Inflammatory macrophage treated with lipopolysaccharide for 1 hour (primary cell): Measurements from ENCODE around the gene SMYD2.

ENCODE experiments used
- DNase-seq, 2 donors: peaks; one replicate each; pipeline ENCODE4 v3.0.0-alpha.2; 2020 to 2022

Gene SMYD2

DNA sequence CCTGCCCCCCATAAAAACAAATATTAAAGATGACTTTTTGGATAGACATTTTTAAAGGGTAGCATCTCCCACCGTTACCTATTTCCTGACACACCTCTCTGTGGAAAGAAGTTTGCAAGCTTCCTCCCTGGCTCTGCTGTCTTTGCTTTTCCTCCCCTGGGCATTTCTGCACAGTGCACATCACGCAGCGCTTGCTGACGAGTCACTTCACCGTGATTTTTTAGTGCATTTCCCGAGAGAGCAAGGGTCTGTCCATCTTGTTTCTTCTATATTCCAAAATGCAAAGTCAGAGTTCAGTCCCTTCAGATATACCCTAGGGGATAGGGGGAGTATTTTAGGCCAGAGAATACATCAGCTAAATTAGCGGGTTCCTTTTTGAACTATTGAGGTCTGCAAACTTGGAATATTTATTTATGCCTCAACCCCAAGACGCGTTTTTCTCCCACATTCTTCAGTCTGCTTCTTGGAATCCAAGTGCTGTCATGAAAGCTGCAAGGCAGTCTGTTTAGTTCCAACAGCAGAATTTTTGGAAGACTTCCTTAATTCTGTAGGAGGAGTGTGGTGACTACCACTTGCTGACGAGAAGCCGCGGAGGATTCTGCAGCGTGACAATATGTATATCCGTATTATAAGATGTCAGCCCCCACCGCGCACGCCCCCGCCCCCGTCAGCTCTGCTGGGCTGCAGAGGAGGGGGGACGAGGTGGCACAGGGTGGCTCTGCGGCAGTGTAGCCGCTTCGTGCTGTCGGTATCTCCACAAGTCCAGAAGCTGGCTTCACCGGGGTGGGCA, 22.4 kb downstream of the SMYD2 start:
- no peak for DNase-seq

DNA sequence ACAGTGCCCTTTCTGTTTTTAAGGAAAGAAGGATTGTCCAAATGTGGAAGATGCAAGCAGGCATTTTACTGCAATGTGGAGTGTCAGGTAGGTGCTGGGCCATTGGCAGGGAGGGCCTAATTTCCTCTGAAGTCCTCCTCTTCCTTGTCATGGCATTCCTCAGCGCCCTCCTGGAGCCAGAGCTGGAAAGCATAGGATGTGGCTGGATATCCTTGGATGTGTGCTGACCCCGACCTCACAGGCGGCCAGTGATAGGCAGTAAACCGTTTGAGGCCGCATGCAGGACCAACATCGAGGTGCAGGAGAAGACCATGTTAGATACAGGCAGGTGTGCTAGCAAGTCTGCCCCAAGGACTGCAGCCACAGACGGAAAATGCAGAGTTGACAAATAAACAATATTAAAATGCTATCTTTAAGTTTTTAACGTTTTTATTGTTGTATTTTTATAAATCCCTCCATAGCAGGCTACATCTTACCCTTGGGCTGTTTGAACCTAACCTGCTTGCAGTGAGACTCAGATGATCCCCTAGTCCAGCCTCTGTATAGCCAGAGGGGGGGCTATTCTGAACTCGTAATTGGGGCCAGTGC, 24.3 kb downstream of the SMYD2 start:
- no peak for DNase-seq

DNA sequence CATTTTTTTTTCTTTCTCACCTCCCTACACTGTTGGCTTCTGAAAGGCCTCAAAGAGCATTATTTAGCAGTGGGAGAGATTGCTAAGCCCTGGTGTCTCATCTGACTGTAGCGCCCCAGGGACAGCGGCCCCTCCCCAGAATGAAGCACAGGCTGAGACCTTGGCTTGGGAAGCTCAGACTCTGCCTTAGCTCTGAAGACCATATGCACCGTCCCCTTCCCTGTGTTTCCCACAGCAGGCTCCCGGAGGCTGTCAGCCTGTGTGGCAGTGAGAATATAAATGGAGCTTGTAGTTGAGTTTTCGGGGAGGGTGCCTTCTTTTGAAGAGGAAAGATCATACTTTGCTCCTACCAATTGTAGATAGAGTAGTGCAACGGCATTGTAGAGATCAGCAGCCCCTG, 25.3 kb downstream of the SMYD2 start:
- no peak for DNase-seq

DNA sequence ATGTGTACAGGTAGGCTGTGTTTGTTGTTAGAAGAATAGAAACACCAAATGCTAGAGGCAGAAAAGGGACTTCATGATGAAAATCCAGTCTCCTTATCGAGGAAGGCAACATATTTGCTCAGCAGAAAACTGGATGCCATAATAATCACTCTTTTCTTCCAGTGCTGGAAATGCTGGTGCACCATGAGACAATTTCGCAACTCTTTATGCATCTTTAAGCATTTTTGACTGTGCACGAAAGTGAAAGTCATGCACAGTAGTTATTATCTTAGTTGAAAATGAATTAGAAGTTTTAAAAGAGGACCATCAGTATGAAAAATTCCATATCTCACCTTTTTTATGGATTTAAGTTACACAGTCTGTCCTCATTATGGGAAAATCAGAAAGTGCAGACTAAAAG, 29.1 kb downstream of the SMYD2 start:
- peak; percentile 39 to 43 for DNase-seq

DNA sequence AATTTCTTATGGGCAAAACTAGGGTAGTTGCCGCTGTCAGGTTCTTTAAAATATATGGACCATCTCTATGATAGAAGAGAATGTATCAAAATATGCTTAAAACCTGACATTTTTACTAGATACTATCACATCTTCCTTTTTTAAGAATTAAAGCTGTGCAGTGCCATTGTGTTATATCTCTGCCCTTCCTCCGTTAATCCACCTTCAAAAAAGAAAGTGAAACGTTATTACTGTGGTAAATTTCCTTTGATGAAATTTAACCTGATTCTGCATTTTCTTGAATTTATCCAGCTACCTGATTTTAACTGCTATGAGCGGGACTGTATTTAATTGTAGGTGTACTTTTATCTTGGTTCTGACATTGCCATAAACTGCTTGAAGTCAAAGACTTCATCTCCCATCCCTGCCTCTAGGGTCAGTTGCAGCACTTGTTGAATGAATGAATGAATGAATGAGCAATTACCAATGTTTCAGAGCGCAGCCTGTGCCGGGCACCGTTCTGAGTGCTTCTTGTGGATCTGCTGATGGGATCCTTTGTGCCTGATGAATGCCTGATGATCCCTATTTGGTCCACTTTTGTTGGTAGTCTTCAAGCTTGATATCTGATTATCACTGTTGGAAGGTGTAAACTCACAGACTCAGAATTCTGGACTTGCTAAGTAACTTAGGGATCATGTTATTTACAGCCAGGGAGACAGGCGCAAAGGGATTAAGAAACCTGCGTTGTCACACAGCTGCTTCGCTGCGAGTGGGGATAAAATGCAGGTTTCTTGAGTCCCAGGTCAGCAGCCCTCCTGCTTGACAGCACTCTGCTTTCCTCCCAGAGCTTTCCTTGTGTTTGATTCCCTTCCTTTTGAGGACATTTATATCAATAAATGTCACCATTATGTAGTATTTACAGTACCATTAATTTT, 30.1 kb downstream of the SMYD2 start:
- DNase-seq, result no peak

DNA sequence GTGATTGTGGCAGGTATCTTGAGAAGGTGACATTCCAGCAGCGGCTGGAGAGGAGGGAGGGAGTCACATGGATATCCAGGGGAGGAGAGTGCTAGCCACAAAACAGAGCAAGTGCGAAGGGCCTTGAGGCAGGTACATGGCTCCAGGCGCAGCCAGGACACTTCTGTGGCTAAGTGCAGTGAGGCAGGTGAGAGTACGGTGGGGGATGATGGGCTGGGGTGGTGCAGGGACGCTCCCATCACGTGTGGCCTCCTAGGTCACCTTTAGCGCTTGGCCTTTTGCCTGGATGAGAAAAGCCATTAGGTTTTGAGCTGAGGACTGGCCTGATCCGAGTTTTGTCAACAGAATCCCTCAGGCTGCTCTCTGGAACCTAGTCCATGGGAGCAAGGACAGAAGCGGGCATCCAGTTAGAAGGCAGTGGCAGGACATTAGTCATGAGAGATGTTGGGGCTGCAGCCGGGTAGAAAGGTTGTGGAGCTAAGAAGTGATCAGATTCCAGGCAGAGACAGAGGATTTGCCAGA, 31.6 kb downstream of the SMYD2 start:
- no peak for DNase-seq

DNA sequence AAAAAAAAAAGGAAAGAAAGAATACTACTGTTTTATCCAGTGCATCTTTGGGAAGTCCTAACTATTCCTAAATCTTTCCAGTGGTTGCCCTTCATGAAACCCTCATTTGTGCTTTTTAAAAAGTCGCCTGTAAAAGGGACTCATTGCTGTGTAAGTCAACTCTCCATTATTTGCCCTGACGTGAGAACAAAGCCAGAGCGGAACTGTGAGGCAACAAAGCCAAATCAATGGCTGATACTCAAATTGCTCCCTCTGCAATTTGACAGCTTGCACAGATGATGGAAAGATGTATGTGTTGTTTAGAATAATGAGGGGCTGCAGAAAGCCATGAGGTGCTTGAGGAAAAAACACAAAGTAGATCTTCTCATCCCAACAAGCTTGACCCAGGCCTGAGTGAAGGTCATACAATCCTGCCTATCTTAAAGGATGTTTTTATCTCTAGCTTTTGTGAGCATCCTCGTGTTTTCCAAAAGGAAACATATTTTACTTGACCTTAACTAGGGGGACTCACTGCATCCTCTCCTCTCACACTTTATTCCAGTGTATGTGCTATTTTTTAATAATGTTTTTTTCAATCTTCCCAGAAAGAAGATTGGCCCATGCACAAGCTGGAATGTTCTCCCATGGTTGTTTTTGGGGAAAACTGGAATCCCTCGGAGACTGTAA, 33.4 kb downstream of the SMYD2 start:
- DNase-seq, result no peak

DNA sequence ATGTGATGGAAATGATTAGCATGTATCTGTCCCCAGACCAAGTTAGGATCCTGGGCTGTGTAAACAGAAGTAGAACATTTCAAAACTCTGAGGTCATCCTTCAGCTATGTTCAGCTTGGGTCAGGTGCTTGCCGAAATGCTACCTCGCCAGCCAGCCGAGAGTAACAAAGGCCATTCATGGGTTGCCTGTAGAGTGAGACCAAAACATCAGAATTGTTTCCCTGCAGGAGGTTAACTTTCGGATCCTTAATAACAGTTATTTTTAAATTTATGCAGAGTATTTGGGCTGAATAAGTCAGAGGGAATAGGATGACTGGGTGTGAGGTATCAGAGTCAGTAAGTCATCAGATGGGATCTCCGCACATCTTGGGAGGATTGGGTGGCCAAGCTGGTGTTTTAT, 35.6 kb downstream of the SMYD2 start:
- no peak for DNase-seq

DNA sequence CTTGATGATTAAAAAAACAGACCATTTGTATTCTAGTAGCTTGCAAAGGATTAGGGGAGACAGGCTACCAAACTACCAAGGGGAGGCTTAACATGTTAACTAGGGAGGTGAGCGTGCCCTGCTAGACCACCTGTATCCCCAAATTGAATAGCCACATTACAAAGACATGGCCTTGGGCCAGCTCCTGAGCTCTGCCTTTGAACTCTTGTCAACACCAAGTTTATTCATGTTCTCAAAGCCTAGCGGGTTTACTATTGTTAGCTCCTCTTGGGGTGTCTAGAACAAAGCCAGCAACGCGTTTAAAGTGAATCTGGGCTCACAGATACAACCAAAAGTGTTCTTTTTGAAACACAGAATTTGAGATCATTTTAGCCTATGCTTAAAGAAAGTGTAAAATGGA, 36.3 kb downstream of the SMYD2 start:
- no peak for DNase-seq

DNA sequence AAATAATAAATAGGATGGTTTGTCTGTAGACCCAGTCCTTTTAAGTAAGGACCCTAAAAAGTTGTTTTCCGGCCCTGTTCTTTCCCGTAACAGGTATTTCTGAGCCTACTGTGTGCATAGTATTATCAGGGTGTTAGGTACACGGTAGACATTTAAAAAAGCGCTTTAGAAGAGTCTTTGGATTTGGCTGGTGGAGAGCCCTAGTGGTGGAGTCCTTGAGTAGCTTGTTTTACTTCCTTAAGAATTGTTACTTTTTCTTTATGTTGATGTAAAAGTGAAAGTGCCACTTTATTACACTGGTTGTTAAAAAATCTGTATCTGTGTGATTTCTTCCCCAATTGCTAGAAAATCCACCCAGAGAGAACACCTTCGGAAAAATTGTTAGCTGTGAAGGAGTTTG, 36.8 kb downstream of the SMYD2 start:
- DNase-seq, result no peak

DNA sequence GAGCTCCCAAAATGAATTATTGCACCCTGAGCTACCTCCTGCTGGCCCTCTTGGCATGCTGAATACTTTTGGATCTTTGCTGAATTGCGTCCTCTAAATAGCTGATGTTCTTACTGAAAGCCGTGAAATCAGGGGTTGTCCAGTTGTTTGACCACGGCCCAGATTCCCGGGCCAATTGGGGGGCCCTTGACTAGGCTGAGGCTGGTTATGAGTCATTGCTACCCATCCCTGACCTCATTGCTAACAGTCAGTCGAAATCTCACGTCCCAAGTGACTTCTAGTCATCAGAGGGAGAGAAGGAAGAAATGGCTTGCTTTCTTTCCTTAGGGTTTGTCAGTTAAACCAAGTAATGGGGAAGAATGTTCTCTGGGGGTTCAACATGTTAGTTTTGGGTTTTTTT, 37.4 kb downstream of the SMYD2 start:
- no peak for DNase-seq

DNA sequence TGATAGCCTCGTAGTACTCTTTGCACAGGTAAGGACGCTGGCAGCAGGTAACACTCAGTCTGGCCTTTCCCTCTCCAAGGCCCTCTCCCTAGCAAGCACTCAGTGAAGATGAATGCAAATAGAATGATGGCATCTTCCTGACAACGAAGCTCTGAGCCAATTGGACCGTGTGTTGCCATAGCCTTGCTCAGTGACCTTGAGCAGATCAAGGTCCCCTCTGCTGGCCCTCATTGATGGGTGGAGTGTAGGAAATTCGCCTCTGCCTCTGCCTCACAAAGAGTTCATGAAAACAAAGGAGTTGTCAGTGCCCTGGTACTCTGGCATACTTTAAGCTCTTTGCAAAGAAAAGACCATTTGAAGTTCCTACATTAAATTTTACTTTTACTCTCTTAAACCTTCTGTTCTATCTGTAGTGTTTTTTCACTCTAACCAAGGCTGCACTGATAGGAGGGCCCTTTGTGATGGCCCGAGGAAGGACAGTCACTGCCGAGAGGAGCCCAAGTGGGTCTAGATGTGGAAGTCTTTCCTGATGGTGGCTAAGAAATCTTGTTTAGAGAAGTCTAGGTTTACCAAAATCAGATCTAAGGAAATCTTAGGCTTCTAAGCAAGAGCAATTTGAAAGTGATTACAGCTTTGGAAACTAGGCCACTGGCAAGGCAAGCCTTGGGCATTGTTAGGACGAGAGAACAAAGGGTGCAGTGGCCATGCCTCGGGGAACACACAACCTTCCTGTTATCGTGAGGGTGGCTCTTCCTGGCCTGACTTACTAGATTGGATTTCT, 38.2 kb downstream of the SMYD2 start:
- DNase-seq, result no peak

DNA sequence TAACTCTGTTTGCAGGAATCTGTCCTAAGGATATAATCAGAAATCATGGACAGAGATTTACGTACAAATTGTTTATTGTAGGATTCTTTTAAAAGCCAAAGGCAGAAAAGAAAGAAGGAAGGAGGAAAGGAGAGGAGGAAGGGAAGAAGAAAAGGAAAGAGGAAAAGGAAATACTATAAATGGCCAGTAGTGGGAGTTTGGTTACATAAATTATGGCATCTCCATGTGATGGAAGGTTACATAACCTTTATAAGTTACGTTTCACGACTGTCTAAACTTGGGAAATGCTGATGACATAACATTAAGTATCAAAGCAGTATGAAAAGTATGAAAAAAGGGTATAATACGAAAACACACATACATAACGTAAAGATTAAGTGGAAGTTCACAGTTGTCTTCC, 39.0 kb downstream of the SMYD2 start:
- DNase-seq, result peak; percentile 55 to 58

DNA sequence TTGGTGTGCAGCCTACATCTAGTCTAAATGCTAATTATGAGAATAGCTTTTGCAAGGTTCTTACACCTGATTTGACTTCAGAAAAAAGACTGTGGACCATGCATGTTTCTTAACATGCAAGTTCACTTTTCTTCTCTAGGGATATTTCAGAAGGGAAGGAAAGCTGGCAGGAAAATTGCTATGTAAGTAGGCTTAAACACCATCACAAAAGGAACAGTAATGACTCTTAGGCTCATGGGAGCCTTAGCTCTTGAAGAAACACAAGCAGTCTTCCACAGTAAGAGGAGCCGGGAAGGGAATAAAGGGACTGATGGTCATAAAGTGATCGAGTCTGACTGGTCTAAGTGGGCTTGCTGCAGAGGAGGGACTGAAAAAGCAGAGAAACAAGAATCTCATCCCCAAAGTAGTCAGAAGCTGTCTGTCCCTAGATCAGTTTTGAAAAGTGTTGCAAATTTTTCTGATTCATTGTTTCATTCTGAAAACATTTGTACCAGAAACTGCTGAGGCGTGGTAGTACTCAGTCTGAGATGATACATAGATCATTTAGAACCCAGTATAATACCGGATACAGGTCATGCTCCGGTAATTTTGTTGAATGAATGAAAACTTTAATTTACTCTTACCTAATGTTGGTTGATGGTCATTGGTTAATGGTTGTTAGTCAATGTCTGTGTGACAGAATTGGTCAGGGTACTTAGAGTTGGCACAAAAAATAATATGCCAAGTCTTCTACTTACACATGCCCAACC, 40.9 kb downstream of the SMYD2 start:
- no peak for DNase-seq

DNA sequence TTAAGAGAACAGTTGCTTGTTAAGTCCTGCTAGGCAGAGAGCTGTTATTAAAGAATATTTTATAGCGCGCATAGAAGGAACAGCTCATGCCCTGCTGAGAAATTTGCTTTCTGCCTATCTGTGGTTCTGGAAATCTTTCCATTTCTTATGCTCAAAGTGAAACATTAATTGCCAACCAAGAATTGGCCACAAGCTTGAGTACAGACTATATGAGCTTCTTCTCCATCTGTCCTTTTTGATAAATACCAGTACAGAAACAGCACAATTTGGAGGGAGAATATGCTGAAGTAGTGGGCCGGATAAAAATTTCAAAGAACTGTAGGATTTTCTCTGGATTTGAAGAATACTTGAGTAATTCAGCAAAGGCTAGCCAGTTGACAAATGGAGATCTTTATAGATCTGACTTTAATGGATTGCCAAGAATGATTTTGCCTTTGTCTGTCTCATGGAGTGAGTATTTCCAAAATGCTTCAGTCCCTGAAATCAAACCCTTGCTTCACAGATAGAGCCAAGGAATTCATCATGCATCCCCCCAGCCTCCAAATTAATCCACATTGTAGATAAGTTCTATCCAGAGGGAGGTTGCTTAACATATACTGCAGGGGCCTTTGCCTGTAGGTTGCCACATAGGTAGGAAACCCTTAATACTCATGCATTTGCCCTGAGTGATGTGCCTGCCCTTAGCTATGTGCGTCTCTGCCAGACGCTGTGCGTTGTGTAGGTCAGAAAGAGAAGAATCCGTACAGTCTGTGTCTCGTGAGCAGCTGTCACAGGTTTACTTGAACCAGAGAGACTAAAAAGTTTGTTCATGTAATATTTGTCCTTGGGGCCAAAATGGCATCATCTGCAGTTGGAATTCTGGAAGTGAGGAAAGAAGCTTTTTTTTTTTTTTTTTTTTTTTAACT, 44.2 kb downstream of the SMYD2 start:
- DNase-seq, result no peak

DNA sequence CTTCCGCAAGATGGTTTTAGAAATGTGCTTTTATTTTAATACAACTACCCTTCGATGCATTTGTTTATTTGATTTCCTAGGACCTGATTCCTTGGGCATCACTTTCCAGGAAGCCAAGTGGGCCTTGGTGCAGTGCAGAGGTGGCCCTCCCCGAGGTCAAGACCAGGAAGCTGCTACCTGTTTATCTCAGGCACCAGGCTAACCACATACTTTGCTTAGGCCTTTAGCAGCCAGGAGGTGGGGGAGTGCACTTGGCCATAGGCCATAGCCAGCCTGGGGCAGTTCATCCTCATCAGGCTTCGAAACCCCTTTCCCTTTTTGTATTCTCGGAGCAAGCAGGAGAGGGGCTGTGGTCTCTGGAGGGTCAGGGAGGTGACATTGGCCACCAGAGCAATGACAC, 45.4 kb downstream of the SMYD2 start:
- DNase-seq, result no peak

DNA sequence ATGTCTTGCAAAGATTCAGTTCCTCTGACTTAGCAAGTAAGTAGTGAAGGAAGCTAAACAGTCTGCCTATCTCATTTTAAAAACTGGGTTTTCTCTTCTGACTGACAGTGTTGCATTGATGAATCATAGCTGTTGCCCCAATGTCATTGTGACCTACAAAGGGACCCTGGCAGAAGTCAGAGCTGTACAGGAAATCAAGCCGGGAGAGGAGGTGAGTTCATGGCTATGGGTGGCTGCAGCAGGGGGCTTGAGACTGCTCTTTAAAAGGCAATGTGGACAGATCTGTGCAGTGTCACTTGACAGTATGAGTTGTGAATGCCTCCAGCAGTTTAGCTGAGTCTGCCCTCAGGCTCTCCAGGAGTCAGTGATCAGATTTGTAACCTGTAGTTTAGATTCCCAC, 46.6 kb downstream of the SMYD2 start:
- DNase-seq, result no peak

DNA sequence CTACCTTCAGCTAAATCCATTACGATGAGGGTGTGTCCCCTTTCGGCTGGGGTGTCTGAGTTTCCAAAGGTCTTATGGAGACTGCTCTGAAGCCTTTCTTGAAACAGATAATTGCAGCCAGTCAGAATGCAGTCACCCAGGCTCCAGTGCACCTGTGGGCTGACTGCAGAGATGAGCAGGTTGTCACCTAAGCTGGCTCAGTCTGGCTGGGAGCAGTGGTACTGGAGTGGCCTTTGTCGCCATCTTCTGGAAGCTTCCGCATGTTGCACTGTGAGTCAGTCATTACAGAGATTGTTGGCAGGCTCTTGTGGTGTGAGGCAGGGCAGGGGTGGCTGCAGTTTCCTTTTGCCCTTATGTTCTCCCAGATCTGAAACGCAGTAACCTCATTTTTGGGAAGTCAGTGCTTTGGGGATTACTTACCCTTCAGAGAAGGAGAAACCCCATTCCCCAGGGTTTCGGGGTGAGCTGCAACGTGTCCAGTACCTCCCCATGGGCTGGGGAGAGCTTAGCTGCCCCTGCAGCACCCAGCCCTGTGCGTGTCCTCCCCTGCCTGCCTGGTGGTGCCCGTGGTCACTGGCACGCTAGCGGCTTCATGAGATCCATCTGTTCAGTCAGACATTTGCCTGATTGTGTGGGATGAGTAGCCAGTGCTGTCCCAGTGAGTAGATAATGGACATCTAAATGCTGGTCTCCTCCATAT, 48.0 kb downstream of the SMYD2 start:
- DNase-seq, result peak; percentile 48 to 83

DNA sequence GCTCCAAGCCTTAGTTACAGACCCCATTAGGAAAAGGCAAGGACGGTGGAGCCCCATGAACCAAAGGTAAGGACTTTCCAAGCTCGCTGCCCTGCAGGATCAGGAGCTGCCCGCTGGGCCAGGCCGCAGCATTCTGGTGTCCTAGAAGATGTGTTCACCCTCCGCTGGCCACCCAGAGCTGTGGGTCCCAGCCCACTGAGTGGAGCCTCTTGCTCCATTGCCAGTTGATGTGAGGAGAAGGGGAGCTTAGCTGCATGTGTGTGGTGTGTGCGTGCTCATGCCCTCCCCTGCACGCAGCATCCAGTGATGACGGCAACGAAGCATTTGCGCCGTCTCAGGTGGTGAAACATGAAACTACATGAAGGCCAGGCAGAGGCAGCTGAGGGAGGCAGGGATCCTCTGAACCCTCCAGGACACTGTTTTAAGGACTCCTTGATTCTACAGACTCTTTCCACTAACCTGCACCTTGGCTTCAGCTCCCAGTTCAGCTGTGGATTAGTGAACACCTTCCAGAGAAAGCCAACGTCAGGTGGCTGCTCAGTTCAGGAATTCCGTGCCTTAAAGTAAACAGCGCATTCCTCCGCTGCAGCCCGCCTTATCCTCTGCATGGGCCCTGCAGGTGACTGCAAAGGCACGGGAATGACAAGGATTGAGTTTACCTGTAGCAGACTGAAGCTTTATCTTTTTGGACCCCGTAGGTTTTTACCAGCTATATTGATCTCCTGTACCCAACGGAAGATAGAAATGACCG, 48.7 kb downstream of the SMYD2 start:
- no peak for DNase-seq
